Measurements from ENCODE around the gene NDUFS8.

Gene NDUFS8

GRCh38 chr11:68051191-68052136, 21.0 kb downstream of the NDUFS8 start:
- Histone ChIP-seq H2BK120ac (ENCODE audit: insufficient read depth, low read length, poor library complexity) (no peak overlapping the region), H3K14ac (ENCODE audit: low read length) (no peak overlapping the region), H3K36me3 (ENCODE audit: control insufficient read depth in 1 of 2, insufficient read depth in 2 of 2, low read length in 2 of 2) (peaks cover 60 to 61% of the 10 kb centered on the region in 2 experiments), H2AK5ac (ENCODE audit: low read length) (no peak overlapping the region), H3K23ac (ENCODE audit: low read length) (no peak overlapping the region), H3K27me3 (ENCODE audit: insufficient read depth, low read length) (no peaks in the 10 kb centered on the region), H3K4me3 (ENCODE audit: low read depth, low read length) (no peak overlapping the region), H2BK12ac (ENCODE audit: low read length) (no peak overlapping the region), H3K79me2 (ENCODE audit: control insufficient read depth, insufficient read depth, low read length, poor library complexity) (no peaks in the 10 kb centered on the region), H3K18ac (ENCODE audit: low read length) (no peak overlapping the region), H3K9me3 (ENCODE audit: insufficient read depth, low read depth, low read length) (no peaks in the 10 kb centered on the region), H3K27ac (ENCODE audit: low read depth, low read length) (no peak overlapping the region), H3K4me2 (ENCODE audit: low read length) (no peak overlapping the region), H3K79me1 (ENCODE audit: low read length) (no peaks in the 10 kb centered on the region), H4K91ac (ENCODE audit: low read depth, low read length) (no peak overlapping the region), H3K9ac (ENCODE audit: low read length) (no peak overlapping the region), H4K12ac (ENCODE audit: low read depth, low read length) (no peak overlapping the region), H2BK5ac (ENCODE audit: low read depth, low read length, poor library complexity) (no peak overlapping the region), H4K8ac (ENCODE audit: low read depth, low read length) (no peak overlapping the region), H3K4ac (ENCODE audit: low read depth, low read length) (no peak overlapping the region), H3K4me1 (ENCODE audit: control insufficient read depth in 1 of 2, insufficient read depth in 2 of 2, low read length in 2 of 2) (no peaks in the 10 kb centered on the region), H2AFZ (ENCODE audit: insufficient read depth, low read length, poor library complexity) (no peak overlapping the region)
- no CpG with 5 or more reads among the region's 14 CpGs for WGBS (ENCODE audit: extremely low coverage, insufficient coverage, insufficient read length)
- DNase-seq: no peak

GRCh38 chr11:68052137-68052873, 21.8 kb downstream of the NDUFS8 start:
- WGBS (ENCODE audit: extremely low coverage, insufficient coverage, insufficient read length): no CpG with 5 or more reads among the region's 15 CpGs
- Histone ChIP-seq H3K27me3 (ENCODE audit: insufficient read depth, low read length) (no peaks in the 10 kb centered on the region), H3K9me3 (ENCODE audit: insufficient read depth, low read depth, low read length) (no peaks in the 10 kb centered on the region)

GRCh38 chr11:68053117-68053516, 22.6 kb downstream of the NDUFS8 start:
- Histone ChIP-seq H2BK5ac (ENCODE audit: low read depth, low read length, poor library complexity) (no peak overlapping the region), H4K12ac (ENCODE audit: low read depth, low read length) (no peak overlapping the region), H3K36me3 (ENCODE audit: control insufficient read depth in 1 of 2, insufficient read depth in 2 of 2, low read length in 2 of 2) (peaks cover 55 to 58% of the 10 kb centered on the region in 2 experiments), H2BK120ac (ENCODE audit: insufficient read depth, low read length, poor library complexity) (no peak overlapping the region), H4K91ac (ENCODE audit: low read depth, low read length) (no peak overlapping the region), H3K18ac (ENCODE audit: low read length) (no peak overlapping the region), H4K8ac (ENCODE audit: low read depth, low read length) (no peak overlapping the region), H3K4me1 (ENCODE audit: control insufficient read depth in 1 of 2, insufficient read depth in 2 of 2, low read length in 2 of 2) (no peaks in the 10 kb centered on the region), H2AFZ (ENCODE audit: insufficient read depth, low read length, poor library complexity) (no peak overlapping the region), H3K79me2 (ENCODE audit: control insufficient read depth, insufficient read depth, low read length, poor library complexity) (no peaks in the 10 kb centered on the region), H3K27ac (ENCODE audit: low read depth, low read length) (no peak overlapping the region), H3K9ac (ENCODE audit: low read length) (no peak overlapping the region), H3K14ac (ENCODE audit: low read length) (no peak overlapping the region), H2AK5ac (ENCODE audit: low read length) (no peak overlapping the region), H3K4ac (ENCODE audit: low read depth, low read length) (no peak overlapping the region), H3K4me3 (ENCODE audit: low read depth, low read length) (no peak overlapping the region), H3K79me1 (ENCODE audit: low read length) (no peaks in the 10 kb centered on the region), H2BK12ac (ENCODE audit: low read length) (no peak overlapping the region), H3K9me3 (ENCODE audit: insufficient read depth, low read depth, low read length) (no peaks in the 10 kb centered on the region), H3K23ac (ENCODE audit: low read length) (no peak overlapping the region), H3K27me3 (ENCODE audit: insufficient read depth, low read length) (no peaks in the 10 kb centered on the region), H3K4me2 (ENCODE audit: low read length) (no peak overlapping the region)
- no peak for DNase-seq
- WGBS (ENCODE audit: extremely low coverage, insufficient coverage, insufficient read length): no CpG with 5 or more reads among the region's 9 CpGs

More at GRCh38 chr11:68052137-68052873, 21.8 kb downstream of the NDUFS8 start:
- no peak for DNase-seq
- Histone ChIP-seq H2AK5ac (ENCODE audit: low read length) (no peak overlapping the region), H3K4me2 (ENCODE audit: low read length) (no peak overlapping the region), H2BK12ac (ENCODE audit: low read length) (no peak overlapping the region), H3K79me2 (ENCODE audit: control insufficient read depth, insufficient read depth, low read length, poor library complexity) (no peaks in the 10 kb centered on the region), H3K9ac (ENCODE audit: low read length) (no peak overlapping the region), H2AFZ (ENCODE audit: insufficient read depth, low read length, poor library complexity) (no peak overlapping the region), H4K8ac (ENCODE audit: low read depth, low read length) (no peak overlapping the region), H3K4me1 (ENCODE audit: control insufficient read depth in 1 of 2, insufficient read depth in 2 of 2, low read length in 2 of 2) (no peaks in the 10 kb centered on the region), H3K18ac (ENCODE audit: low read length) (no peak overlapping the region), H3K4ac (ENCODE audit: low read depth, low read length) (no peak overlapping the region), H2BK120ac (ENCODE audit: insufficient read depth, low read length, poor library complexity) (no peak overlapping the region), H3K14ac (ENCODE audit: low read length) (no peak overlapping the region), H3K4me3 (ENCODE audit: low read depth, low read length) (no peak overlapping the region), H4K12ac (ENCODE audit: low read depth, low read length) (no peak overlapping the region), H4K91ac (ENCODE audit: low read depth, low read length) (no peak overlapping the region), H3K79me1 (ENCODE audit: low read length) (no peaks in the 10 kb centered on the region), H3K36me3 (ENCODE audit: control insufficient read depth in 1 of 2, insufficient read depth in 2 of 2, low read length in 2 of 2) (peaks cover 59 to 62% of the 10 kb centered on the region in 2 experiments), H2BK5ac (ENCODE audit: low read depth, low read length, poor library complexity) (no peak overlapping the region), H3K27ac (ENCODE audit: low read depth, low read length) (no peak overlapping the region), H3K23ac (ENCODE audit: low read length) (no peak overlapping the region)

- no peak overlapping the region for H3K4ac ChIP-seq (ENCODE audit: low read depth, low read length)
- no peak overlapping the region for H4K12ac ChIP-seq (ENCODE audit: low read depth, low read length)
- no peak overlapping the region for H2AFZ ChIP-seq (ENCODE audit: insufficient read depth, low read length, poor library complexity)
- WGBS (ENCODE audit: extremely low coverage, insufficient coverage, insufficient read length): no CpG with 5 or more reads among the region's 11 CpGs
- no peak overlapping the region for H3K27ac ChIP-seq (ENCODE audit: low read depth, low read length)
- no peaks in the 10 kb centered on the region for H3K4me1 ChIP-seq (ENCODE audit: control insufficient read depth in 1 of 2, insufficient read depth in 2 of 2, low read length in 2 of 2)
- H2BK5ac ChIP-seq (ENCODE audit: low read depth, low read length, poor library complexity): no peak overlapping the region
- H3K14ac ChIP-seq (ENCODE audit: low read length): no peak overlapping the region
- no peaks in the 10 kb centered on the region for H3K9me3 ChIP-seq (ENCODE audit: insufficient read depth, low read depth, low read length)
- no peak overlapping the region for H2BK120ac ChIP-seq (ENCODE audit: insufficient read depth, low read length, poor library complexity)
- no peak overlapping the region for H2BK12ac ChIP-seq (ENCODE audit: low read length)
- H2AK5ac ChIP-seq (ENCODE audit: low read length): no peak overlapping the region
- H3K18ac ChIP-seq (ENCODE audit: low read length): no peak overlapping the region
- H3K27me3 ChIP-seq (ENCODE audit: insufficient read depth, low read length): no peaks in the 10 kb centered on the region
- no peak overlapping the region for H3K4me2 ChIP-seq (ENCODE audit: low read length)
- no peak overlapping the region for H3K4me3 ChIP-seq (ENCODE audit: low read depth, low read length)
- no peak for DNase-seq
- no peak overlapping the region for H3K9ac ChIP-seq (ENCODE audit: low read length)
- H3K79me1 ChIP-seq (ENCODE audit: low read length): no peaks in the 10 kb centered on the region
- no peaks in the 10 kb centered on the region for H3K79me2 ChIP-seq (ENCODE audit: control insufficient read depth, insufficient read depth, low read length, poor library complexity)
- H3K36me3 ChIP-seq (ENCODE audit: control insufficient read depth in 1 of 2, insufficient read depth in 2 of 2, low read length in 2 of 2): peaks cover 46 to 54% of the 10 kb centered on the region in 2 experiments
- H3K23ac ChIP-seq (ENCODE audit: low read length): no peak overlapping the region
- no peak overlapping the region for H4K8ac ChIP-seq (ENCODE audit: low read depth, low read length)
- no peak overlapping the region for H4K91ac ChIP-seq (ENCODE audit: low read depth, low read length)
Measured at GRCh38 chr11:68053981-68054812, 23.7 kb downstream of the NDUFS8 start.

Measured in trophoblast cell (in vitro differentiated cells and primary cell).